HG03097 (cell line): ENCODE data around the gene UFD1.
A peak's percentile ranks its signal among the peaks of the same experiment; 100 is the strongest.

Experiments used
- ATAC-seq: cut with Tn5 transposase; IDR thresholded peaks from one replicate; pipeline ENCODE4 v1.9.1; 2021; ENCODE audit not compliant: unreplicated experiment, low FRiP score

The UFD1 gene

DNA sequence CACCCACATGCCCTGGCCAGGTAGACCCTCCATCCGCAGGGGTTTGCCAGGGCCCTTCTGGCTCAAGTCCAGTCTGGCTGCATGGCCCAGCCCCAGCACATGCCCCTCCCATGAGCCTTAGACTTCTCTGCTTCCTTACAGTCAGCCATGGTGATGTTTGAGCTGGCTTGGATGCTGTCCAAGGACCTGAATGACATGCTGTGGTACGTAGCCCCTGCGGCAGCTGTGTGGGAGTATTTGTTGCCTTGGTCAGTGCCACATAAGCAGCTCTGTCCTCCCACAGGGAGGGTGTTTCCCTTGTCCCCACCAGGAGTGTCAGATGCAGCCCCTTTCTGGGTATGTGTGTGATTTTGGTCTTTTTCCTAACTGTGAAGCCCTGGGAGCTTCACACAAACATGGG lies 18.3 kb upstream of the UFD1 start:
- ATAC-seq, result no peak

DNA sequence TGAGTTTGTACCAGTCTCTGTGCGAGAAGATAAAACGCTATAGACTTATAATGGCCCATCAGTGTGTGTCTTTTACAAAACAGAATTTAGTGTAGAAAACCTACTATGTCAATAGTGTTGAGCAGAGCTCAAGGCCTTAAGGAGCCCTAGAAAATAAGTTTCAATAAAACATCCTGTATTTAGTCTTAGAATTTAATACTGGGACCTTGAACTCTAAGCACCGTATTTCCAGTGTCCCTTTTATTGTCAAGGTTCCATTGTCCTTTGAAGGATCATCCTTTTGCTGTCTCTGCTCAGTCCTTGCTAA lies 17.3 kb upstream of the UFD1 start:
- no peak for ATAC-seq

DNA sequence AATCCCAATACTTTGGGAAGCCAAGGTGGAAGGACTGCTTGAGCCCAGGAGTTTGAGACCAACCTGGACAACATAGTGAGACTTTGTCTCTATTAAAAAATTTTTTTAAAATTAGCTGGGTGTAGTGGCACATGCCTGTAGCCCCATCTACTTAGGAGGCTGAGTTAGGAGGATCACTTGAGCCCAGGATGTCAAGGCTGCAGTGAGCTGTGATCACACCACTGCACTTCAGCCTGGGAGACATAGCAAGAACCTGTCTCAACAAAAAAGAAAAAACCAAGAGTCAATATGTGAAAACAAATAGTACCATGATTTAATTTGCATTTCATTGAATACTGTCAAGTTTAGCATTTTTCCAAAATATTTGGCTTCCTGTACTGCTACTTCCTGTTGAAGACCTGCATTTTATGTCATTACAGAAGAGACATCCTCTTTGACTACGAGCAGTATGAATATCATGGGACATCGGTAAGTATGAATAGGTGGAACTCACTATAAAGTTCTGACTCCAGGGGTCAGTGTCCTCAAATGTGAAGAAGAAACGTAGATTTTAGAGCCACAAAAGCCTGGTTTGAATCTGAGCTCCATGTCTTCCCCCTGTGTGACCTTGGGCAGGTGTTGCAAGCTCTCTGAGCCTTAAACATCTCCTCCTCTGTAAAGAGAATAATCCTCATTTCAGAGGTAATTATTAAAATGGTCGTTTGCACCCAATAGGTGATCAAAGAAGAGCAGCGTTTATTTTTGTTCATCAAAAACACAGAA lies 16.8 kb upstream of the UFD1 start:
- no peak for ATAC-seq

DNA sequence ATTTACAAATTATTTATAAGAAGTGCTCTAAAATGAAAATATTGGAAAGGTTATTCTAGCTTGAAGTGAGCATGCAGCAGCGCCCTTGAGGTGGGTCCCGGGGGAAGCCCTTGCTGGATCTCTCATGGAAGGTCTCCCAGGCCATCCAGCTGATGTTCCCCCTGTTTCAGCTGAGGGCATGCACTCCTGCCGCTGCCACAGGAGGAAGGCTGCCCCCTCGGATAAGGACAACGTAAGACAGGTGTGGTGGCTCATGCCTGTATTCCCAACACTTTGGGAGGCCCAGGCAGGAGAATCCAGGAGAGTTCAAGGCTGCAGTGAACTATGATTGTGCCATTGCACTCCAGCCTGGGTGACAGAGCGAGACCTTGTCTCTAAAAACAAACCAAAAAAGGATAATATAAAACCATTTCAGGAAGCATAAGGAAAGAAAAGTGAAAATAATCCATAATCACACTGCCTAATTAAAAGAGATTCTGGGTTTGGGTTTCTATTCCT lies 15.7 kb upstream of the UFD1 start:
- no peak for ATAC-seq

DNA sequence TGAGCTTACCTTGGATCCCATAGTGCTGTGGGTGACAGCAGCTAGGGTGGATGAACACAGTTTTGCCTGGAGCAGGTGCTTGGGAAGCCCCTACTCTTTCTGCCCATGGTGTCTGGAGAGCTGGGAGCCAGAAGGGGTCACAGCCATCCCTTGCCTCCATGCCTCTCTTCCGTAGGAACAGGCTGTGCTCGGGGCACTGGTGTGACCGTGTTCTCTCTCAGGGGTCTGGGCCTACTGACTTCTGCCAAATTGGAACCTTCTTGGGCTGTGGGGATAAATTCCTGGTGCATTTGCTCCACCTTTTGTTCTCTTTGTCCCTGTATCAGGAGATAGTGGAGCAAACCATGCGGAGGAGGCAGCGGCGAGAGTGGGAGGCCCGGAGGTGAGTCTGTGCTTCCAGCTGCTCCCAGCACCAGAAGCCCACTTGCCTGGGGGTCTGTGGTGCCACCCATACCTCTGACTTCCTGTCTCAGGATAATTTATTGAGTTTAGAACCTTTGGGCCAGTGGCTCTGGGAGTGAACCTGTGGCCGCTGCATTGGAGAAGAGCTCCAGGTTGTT lies 15.1 kb upstream of the UFD1 start:
- no peak for ATAC-seq

DNA sequence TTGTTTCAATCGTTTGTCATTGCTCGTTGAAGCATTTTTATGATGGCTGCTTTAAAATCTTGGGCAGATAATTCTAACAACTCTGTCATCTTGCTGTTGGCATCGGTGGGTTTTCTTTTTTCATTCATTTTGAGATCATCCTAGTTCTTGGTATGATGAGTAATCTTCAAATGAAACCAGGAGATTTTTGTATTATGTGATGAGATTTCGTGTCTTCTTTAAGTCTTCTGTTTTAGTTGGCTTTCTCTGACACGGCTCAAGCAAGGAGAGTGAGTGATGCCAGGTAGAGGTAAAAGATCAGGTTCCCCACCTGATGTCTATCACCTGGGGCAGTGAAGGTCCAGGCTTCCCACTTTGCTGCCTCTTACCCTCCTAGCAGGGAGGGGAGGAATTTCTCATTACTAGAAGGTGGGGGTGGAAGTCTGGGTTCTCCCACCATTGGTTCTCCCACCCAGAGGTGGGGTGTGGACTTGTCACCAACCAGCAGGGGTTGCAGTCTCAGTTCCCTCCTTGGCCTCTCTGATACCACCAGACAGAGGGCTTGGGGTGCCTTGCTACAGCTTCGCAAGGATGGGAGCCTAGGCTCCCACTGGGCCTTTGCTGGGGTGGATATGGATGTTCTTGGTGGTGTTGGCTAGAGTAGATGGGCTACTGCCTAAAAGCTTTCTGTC lies 13.6 kb upstream of the UFD1 start:
- no peak for ATAC-seq

DNA sequence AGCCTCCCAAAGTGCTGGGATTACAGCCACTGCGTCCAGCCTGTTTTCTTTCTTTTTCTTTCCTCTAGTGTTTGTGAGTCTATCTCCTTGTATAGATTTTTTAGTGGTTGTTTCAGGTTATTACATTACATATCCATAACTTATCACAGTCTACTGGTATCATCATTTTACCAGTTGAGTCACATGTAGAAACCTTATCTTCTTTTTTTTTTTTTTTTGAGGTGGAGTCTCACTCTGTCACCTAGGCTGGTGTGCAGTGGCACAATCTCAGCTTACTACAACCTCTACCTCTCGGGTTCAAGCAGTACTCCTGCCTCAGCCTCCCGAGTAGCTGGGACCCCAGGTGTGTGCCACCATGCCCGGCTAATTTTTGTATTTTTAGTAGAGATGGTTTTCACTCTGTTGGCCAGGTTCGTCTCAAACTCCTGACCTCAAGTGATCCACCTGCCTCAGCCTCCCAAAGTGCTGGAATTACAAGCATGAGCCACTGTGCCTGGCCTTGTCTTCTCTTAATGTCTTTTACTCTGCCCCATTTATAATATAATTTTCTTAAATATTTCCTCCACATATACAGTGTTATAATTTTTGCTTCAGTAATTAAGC lies 11.7 kb upstream of the UFD1 start:
- no peak for ATAC-seq

DNA sequence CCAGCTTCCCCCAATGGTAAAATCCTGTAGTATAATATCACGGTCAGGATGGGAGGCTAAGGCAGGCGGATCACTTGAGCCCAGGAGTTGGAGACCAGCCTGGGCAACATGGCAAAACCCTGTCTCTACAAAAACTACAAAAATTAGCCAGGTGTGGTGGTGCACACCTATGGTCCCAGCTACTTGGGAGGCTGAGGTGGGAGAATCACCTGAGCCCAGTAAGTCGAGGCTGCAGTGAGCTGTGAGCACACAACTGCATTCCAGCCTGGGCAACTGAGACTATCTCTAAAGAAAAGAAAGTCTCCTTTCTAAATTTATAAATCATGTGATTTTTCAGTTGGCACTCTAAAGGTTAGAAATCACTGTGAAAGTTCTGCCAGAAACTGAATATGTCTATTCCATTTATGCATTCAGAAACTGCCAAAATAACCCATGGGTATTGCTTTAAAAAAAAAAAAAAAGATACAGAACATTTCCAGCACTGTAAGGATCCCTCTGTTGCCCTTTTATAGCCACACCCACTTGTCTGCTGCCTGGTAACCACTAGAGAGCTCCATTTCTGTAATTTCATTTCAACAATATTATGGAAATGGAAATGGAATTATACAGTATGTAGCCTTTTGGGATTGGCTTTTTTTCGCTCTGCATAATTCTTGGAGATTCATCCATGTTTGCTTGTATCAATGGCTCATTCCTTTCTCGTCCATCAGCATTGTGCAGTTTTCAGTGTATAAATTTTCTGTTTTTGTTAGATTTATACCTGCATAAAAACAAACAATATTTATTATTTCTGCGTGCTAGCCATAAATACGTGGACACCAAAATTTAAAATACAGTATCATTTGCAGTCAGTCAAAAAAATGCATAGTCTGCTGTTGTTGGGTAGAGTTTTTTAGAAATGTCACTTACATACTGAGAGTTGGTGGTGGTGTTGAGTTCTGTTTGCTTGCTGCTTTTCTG lies 10.2 kb upstream of the UFD1 start:
- no peak for ATAC-seq

DNA sequence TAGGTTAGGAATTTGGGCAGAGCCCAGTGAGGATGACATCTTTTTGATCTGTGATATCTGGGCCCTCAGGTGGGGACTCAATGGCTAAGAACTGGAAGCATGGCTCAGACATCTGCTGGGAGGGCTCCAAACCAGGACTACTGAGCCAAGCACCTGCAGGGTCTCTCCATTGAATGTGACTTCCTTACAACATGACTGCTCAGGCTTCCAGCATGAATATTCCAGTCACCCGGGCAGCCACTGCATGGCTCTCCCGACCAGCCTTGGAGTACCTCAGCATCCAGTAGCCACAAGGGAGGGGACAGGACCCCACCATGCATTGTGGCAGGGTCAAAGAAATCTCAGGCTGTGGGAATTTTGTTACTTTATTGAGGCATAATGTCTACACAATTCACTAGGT lies 9.3 kb upstream of the UFD1 start:
- ATAC-seq, result no peak

DNA sequence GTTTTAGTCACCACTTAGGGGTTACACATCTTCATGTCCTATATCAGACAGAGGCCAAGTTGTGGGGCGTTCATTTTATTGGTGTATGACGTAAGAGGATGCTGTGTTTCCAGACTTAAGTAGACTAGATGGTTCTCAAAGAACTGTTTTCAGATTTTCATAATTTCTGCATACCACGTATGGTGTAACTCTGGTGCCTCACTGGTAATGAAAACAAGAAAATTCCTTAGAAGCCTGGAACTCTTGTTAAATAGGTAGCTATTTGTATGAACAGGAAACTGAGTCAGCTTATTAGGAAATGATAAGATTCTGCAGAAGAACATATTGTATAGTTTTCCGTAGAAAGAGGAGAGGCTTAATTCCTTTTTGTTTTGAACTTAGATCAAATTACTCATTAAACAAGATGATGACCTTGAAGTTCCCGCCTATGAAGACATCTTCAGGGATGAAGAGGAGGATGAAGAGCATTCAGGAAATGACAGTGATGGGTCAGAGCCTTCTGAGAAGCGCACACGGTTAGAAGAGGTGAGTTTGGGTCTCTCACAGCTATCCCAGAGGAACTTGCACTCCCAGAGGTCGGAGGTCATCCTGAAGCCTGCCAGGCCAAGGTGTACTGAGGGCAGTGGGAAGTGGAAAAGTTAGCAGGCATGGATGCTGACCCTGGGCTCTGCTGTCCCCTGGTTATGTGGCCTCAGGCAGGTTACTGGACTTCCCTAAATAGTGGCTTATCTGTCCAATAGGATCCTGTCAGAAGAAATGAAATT lies 4.7 kb upstream of the UFD1 start:
- ATAC-seq, result no peak

DNA sequence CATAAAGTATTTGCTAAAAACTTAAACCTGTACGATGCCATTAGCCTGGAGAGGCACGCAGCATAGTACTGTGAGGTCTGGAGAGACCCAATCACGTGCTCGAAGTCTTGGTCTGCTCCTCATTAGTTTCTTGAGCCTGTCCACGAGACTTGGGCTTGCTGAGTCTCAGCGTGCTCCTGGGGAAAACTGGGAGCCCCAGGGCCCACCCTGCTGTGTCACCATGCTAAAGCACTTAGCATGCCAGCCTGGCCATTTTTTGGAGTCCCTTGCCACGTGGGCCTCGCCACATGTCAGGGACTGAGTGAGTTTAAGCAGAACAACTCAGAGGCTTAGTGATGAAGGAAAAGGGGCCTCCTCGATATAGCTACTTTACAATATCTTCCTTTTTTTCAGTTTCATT lies 3.3 kb upstream of the UFD1 start:
- no peak for ATAC-seq

DNA sequence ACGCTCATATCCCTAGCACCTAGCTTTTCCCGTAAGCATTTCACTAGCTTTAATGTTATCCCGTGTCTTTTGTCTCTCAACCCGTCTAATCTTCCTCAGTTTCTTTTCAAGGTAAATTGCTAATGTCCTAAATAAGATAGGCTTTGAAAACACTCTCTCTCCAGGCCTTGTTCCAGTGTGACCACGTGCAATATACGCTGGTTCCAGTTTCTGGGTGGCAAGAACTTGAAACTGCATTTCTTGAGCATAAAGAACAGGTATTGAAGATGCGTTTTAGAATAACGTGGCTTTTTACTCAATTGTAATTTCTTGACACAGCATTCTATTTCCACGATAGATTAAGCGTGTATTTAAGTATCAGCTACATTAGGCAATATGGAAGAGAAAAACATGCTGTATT lies 1.8 kb upstream of the UFD1 start:
- ATAC-seq, result no peak

DNA sequence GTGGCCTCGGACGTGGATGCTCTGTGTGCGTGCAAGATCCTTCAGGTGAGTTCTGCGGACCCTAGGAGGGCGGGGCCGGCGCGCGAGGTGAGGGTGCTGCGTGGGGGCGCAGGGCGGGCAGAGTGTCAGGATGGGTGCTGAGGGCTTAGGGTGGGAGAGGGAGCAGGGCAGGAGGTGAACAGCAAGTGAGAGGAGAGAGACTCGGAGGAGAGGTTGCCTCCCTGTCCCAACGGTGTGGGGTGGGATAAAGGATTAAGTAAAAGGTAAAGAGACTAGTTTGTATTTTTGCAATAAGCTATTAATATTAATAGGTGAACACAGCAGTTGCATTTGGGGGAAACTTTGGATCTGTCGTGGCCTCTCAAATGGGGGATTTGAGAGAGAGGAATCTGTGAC lies 1.2 kb upstream of the UFD1 start:
- ATAC-seq, result no peak

DNA sequence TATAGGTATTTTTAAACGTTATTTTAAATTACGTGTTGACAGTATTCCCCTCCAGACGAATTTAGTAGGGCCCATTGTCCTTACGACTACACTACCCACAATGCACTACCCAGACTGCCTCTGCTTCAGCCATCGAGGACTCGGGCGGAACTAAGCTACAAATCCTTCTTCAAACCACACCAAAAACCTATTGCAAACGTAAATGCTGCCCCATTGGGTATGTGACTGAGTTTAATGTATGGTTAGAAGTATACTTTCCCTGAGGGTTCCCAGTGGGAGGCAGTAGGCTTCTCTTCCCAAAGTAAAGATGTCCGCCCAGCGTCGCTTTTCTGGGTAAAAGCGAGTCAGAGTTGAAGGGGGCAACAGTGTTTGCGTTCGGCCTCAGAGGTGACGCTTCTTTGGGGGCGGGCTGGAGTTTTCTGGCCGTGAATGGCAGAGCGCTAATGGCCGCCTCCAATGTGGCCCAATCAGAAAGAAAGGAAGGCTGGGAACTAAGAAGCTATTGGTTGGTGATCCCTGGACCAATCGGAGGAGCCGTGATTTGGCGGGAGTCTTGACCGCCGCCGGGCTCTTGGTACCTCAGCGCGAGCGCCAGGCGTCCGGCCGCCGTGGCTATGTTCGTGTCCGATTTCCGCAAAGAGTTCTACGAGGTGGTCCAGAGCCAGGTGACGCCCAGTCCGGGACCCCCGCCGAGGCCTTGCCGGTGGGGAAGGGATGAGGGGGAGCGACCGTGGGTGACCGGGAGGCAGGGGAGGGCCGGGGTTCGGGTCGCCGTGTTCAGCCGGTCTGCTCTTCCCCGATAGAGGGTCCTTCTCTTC lies 571 bp upstream of the UFD1 start, which contains the start of gene CDC45:
Gene CDC45 (plus strand): TSS at position 566 of the 818 bp plus-strand sequence. CDS start 49 bp downstream, at position 615.
- ATAC-seq, result peak; percentile 81

DNA sequence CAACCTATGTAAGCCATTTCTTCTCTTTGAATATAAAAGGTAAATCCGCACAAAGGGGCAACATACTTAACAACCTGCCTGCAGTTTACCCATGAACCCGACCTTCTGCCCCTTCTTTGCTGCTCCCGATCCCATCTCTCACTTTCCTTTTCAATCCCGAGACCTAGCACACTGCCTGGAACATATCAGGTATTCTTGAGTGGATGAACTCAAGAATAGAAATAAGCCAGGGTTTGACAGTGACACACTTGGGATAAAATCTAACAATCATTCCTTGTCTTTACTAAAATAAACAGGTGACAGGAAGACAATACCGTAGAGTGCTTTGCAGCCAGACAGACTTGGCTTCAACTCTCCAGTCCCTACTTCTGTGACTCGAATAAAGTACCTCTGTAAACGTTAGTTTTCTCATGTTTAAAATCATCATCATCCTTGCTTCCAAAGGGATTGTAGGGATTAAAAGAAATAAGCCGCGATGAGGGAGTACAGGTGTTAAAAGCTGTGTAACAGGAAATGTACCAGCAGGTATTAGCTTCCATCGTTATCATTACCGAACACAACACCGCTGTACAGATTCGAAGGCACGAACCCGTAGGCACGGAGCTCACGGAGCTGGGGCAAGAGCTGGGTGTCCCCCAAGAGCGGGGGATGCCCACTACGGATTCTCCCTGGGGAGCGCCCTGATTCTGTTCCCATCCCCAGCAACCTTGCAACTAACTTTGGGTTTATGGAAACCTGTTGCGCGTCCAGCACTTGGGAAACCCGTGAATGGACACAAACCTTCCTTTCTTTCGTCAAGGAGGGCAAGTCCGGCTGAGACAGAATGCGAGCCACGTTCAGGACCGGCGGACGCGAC lies 720 bp downstream of the UFD1 start:
- ATAC-seq, result no peak

DNA sequence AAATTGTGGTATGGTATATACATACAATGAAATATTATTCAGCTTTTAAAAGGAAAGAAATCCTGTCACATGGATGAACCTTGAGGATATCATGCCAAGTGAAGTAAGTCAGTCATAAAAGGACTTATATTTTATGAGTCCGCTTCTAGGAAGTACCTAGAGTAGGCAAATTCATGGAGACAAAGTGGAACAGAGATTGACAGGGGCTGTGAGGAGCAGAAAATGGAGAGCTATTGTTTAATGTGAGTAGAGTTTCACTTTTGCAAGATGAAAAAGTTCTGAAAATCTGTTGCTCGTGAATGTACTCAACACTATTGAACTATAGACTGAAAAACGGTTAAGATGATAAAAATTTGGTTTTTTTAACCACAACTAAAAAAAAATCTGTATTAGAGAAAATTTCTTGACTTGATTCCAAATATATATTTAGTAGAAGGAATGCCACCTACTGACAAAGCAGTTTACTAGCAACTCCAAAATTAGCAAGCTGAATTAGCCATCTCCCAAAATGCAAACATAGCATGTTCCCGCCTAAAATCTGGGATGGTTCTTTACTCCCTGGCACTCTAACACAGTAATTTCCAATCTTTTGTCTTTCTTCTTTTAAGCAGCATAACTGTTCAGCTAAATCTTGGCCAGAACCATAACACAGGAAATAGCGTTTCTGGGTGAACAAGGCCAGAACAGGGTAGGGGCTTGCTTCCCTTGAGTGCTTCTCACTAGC lies 1.5 kb downstream of the UFD1 start:
- no peak for ATAC-seq

DNA sequence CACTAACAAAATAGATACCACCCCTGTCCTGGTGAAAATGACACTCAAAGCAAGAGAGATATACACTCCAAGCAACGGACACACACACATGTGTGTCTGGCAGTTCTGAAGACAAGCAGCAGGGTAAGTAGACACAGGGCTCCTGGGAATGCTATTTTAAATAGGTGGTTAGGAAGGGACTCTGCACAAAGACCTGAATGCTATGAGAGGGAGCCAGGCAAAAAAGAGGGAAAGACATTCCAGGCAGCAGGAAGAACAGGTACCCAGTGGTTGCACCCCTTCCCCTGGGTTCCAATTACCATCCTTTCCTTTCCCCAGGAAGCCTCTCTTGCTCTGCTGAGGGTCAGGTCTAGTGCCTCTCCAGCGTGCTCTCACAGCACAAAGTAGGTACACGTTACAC lies 3.0 kb downstream of the UFD1 start:
- ATAC-seq, result no peak
